Nephron progenitor cell (in vitro differentiated cells): ENCODE data around the gene COL5A1.

Experiments
- DNase-seq: peaks from one replicate; pipeline ENCODE4 v3.0.0; 2021
- H3K27ac Mint-ChIP-seq: 2 replicates; pipeline ENCODE4 v1.8.0; 2021; ENCODE audit warnings: mild to moderate bottlenecking, moderate library complexity, mixed read lengths
- H3K27me3 Mint-ChIP-seq: 2 replicates; pipeline ENCODE4 v1.8.0; 2021; ENCODE audit warnings: mild to moderate bottlenecking, low read depth, mixed read lengths; ENCODE audit not compliant: poor library complexity
- H3K36me3 Mint-ChIP-seq: 2 replicates; pipeline ENCODE4 v1.8.0; 2021; ENCODE audit warnings: low read depth, mixed read lengths
- H3K4me1 Mint-ChIP-seq: 2 replicates; pipeline ENCODE4 v1.8.0; 2021; ENCODE audit warnings: mixed read lengths
- H3K4me3 Mint-ChIP-seq: 2 replicates; pipeline ENCODE4 v1.8.0; 2021; ENCODE audit warnings: mild to moderate bottlenecking, moderate library complexity, mixed read lengths
- H3K9me3 Mint-ChIP-seq: 2 replicates; pipeline ENCODE4 v1.8.0; 2021; ENCODE audit warnings: mild to moderate bottlenecking, moderate library complexity, mixed read lengths
- CTCF ChIP-seq: fragments of 200-600 bp; sonication (generic); IDR thresholded peaks from 2 replicates; pipeline ENCODE4 v1.5.0; 2021; ENCODE audit warnings: antibody characterized with exemption

The COL5A1 gene

GRCh38 chr9:134685784-134686183 is 44.2 kb downstream of the COL5A1 start:
- no peaks in the 10 kb centered on the region for H3K27me3 Mint-ChIP-seq
- no peaks in the 10 kb centered on the region for H3K36me3 Mint-ChIP-seq
- no peak overlapping the region for H3K4me3 Mint-ChIP-seq
- no peak overlapping the region for H3K27ac Mint-ChIP-seq
- no peak for TF ChIP-seq CTCF
- H3K4me1 Mint-ChIP-seq = peaks cover 39% of the 10 kb centered on the region
- H3K9me3 Mint-ChIP-seq = no peaks in the 10 kb centered on the region
- no peak for DNase-seq

GRCh38 chr9:134686896-134687295 is 45.3 kb downstream of the COL5A1 start:
- no peak overlapping the region for H3K27ac Mint-ChIP-seq
- H3K4me3 Mint-ChIP-seq = no peak overlapping the region
- no peaks in the 10 kb centered on the region for H3K27me3 Mint-ChIP-seq
- no peaks in the 10 kb centered on the region for H3K36me3 Mint-ChIP-seq
- no peak for DNase-seq
- H3K4me1 Mint-ChIP-seq = peaks cover 38% of the 10 kb centered on the region
- no peak for TF ChIP-seq CTCF
- H3K9me3 Mint-ChIP-seq = no peaks in the 10 kb centered on the region

- H3K27me3 Mint-ChIP-seq = no peaks in the 10 kb centered on the region
- TF ChIP-seq CTCF = no peak
- no peak overlapping the region for H3K27ac Mint-ChIP-seq
- H3K36me3 Mint-ChIP-seq = no peaks in the 10 kb centered on the region
- H3K9me3 Mint-ChIP-seq = no peaks in the 10 kb centered on the region
- no peak for DNase-seq
- no peak overlapping the region for H3K4me3 Mint-ChIP-seq
- H3K4me1 Mint-ChIP-seq = peaks cover 33% of the 10 kb centered on the region
Observed at GRCh38 chr9:134687556-134687955, 46.0 kb downstream of the COL5A1 start.

- no peaks in the 10 kb centered on the region for H3K36me3 Mint-ChIP-seq
- no peaks in the 10 kb centered on the region for H3K9me3 Mint-ChIP-seq
- no peaks in the 10 kb centered on the region for H3K27me3 Mint-ChIP-seq
- no peak overlapping the region for H3K27ac Mint-ChIP-seq
- DNase-seq = no peak
- H3K4me1 Mint-ChIP-seq = peaks cover 33% of the 10 kb centered on the region
- no peak overlapping the region for H3K4me3 Mint-ChIP-seq
- TF ChIP-seq CTCF = no peak
Observed at GRCh38 chr9:134688231-134688630, 46.6 kb downstream of the COL5A1 start.

GRCh38 chr9:134688661-134689320 is 47.2 kb downstream of the COL5A1 start:
- Mint-ChIP-seq H3K4me1 (peaks cover 29% of the 10 kb centered on the region), H3K27me3 (no peaks in the 10 kb centered on the region), H3K4me3 (no peak overlapping the region), H3K9me3 (no peaks in the 10 kb centered on the region), H3K27ac (no peak overlapping the region), H3K36me3 (no peaks in the 10 kb centered on the region)
- no peak for TF ChIP-seq CTCF
- no peak for DNase-seq
